Testis (tissue), 2 donors: Measurements from ENCODE around the gene MYO1E.

Source experiments
- CTCF ChIP-seq, 3 experiments: fragments of 450-650 bp in 2 of 3; fragments of 200-600 bp in 1 of 3; sonication (generic) in 1 of 3; IDR thresholded peaks; one replicate each; pipeline ENCODE4 v1.5.1; 2016 to 2019; ENCODE audit warnings: antibody characterized with exemption in 3 of 3, mild to moderate bottlenecking in 2 of 3, moderate library complexity in 1 of 3
- POLR2A ChIP-seq: fragments of 450-650 bp; IDR thresholded peaks from one replicate; pipeline ENCODE4 v1.6.1; 2017; ENCODE audit warnings: antibody characterized with exemption, mild to moderate bottlenecking, moderate library complexity

GRCh38 chr15:59222906-59223550, 149.6 kb downstream of the MYO1E start:
- no peak for TF ChIP-seq CTCF (IDR thresholded peaks at IDR 0.05)
- TF ChIP-seq POLR2A, result no peak
